GM18505 (cell line): ENCODE data around the gene ZNF646.

Experiments used
- ATAC-seq: cut with Tn5 transposase; IDR thresholded peaks from one replicate; pipeline ENCODE4 v1.9.1; 2021; ENCODE audit not compliant: unreplicated experiment
- POLR2A ChIP-seq: IDR thresholded peaks from 4 replicates; pipeline ENCODE4 v1.6.1; 2011; ENCODE audit warnings: borderline replicate concordance; ENCODE audit not compliant: insufficient read depth, insufficient read length; ENCODE audit errors: extremely low read depth

ZNF646 gene

DNA sequence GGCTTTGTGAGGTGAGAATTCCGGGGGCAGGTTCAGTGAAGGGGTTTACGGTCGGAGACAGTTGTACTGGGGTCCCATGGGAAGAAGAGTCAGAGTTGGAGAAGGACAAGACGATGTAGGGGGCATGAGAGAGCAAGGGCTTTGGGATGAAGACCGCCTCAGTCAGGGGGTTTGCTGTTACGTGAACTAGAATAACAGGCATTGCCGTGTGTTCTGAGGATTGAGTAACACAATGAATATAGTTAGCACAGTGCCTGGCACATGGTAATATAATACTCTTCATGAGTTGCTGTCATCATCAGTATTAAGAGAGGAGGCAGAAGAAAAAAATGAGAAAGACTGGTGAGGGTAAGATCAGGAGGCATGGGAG, 577 bp downstream of the ZNF646 start:
- ATAC-seq: no peak
- no peak for TF ChIP-seq POLR2A

DNA sequence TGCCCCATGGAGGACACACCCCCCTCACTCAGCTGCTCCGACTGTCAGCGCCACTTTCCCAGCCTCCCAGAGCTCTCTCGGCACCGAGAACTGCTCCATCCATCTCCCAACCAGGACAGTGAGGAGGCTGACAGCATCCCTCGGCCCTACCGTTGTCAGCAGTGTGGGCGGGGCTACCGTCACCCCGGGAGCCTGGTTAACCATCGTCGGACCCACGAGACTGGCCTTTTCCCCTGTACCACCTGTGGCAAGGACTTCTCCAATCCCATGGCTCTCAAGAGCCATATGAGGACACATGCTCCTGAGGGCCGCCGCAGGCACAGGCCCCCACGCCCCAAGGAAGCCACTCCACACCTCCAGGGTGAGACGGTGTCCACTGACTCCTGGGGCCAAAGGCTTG, 2.1 kb downstream of the ZNF646 start:
- no peak for ATAC-seq
- TF ChIP-seq POLR2A: no peak

DNA sequence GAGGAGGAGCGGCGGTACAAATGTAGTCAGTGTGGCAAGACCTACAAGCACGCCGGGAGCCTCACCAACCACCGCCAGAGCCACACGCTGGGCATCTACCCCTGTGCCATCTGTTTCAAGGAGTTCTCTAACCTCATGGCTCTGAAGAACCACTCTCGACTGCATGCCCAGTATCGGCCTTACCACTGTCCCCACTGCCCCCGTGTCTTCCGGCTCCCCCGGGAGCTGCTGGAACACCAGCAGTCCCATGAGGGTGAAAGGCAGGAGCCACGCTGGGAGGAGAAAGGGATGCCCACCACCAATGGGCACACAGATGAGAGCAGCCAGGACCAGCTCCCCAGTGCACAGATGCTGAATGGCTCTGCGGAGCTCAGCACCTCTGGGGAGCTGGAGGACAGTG, 2.8 kb downstream of the ZNF646 start:
- no peak for TF ChIP-seq POLR2A
- ATAC-seq: no peak

DNA sequence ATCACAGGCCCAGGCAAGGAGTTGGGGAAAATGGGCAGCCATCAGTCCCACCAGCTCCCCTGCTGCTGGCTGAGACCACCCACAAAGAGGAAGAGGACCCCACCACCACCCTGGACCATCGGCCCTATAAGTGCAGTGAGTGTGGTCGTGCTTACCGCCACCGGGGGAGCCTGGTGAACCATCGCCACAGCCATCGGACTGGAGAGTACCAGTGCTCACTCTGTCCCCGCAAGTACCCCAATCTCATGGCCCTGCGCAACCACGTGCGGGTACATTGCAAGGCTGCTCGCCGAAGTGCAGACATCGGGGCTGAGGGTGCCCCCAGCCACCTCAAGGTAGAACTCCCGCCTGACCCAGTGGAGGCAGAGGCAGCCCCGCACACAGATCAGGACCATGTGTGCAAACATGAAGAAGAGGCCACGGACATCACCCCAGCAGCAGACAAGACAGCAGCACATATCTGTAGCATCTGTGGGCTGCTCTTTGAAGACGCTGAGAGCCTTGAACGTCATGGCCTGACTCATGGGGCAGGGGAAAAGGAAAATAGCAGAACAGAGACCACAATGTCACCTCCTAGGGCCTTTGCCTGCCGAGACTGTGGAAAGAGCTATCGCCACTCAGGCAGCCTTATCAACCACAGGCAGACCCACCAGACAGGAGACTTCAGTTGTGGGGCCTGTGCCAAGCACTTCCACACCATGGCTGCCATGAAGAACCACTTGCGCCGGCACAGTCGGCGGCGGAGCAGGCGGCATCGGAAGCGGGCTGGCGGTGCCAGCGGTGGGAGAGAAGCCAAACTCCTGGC, 3.6 kb downstream of the ZNF646 start:
- TF ChIP-seq POLR2A: no peak

DNA sequence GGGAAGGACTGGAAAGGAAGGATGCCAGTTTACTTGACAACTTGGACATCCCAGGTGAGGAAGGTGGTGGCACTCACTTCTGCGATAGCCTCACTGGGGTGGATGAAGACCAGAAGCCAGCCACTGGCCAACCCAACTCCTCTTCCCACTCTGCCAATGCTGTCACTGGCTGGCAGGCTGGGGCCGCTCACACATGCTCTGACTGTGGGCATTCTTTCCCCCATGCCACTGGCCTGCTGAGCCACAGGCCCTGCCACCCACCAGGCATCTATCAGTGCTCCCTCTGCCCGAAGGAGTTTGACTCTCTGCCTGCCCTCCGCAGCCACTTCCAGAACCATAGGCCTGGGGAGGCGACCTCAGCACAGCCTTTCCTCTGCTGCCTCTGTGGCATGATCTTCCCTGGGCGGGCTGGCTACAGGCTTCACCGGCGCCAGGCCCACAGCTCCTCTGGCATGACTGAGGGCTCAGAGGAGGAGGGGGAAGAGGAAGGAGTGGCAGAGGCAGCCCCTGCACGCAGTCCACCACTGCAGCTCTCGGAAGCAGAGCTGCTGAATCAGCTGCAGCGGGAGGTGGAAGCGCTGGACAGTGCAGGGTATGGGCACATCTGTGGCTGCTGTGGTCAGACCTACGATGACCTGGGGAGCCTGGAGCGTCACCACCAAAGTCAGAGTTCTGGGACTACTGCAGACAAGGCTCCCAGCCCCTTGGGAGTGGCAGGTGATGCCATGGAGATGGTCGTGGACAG, 4.5 kb downstream of the ZNF646 start:
- no peak for ATAC-seq
- no peak for TF ChIP-seq POLR2A

More for the DNA sequence above, 3.6 kb downstream of the ZNF646 start:
- no peak for ATAC-seq

DNA sequence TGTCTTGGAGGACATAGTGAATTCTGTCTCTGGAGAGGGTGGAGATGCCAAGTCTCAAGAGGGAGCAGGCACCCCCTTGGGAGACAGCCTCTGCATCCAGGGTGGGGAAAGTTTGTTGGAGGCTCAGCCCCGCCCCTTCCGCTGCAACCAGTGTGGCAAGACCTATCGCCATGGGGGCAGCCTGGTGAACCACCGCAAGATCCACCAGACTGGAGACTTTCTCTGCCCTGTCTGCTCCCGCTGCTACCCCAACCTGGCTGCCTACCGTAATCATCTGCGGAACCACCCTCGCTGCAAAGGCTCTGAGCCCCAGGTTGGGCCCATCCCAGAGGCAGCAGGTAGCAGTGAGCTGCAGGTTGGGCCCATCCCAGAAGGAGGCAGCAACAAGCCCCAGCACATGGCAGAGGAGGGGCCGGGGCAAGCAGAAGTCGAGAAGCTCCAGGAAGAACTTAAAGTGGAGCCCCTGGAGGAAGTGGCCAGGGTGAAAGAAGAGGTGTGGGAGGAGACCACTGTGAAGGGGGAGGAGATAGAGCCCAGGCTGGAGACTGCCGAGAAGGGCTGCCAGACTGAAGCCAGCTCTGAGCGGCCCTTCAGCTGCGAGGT, 5.2 kb downstream of the ZNF646 start:
- TF ChIP-seq POLR2A: no peak
- no peak for ATAC-seq

DNA sequence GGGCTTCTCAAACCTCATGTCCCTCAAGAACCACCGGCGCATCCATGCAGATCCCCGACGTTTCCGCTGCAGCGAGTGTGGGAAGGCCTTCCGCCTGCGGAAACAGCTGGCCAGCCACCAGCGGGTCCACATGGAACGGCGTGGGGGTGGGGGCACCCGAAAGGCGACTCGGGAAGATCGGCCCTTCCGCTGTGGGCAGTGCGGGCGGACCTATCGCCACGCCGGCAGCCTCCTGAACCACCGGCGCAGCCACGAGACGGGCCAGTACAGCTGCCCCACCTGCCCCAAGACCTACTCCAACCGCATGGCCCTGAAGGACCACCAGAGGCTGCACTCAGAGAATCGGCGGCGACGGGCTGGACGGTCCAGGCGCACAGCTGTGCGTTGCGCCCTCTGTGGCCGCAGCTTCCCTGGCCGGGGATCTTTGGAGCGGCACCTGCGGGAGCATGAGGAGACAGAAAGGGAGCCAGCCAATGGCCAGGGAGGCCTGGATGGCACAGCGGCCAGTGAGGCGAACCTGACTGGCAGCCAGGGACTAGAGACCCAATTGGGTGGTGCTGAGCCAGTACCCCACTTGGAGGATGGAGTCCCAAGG, 5.9 kb downstream of the ZNF646 start:
- no peak for ATAC-seq

DNA sequence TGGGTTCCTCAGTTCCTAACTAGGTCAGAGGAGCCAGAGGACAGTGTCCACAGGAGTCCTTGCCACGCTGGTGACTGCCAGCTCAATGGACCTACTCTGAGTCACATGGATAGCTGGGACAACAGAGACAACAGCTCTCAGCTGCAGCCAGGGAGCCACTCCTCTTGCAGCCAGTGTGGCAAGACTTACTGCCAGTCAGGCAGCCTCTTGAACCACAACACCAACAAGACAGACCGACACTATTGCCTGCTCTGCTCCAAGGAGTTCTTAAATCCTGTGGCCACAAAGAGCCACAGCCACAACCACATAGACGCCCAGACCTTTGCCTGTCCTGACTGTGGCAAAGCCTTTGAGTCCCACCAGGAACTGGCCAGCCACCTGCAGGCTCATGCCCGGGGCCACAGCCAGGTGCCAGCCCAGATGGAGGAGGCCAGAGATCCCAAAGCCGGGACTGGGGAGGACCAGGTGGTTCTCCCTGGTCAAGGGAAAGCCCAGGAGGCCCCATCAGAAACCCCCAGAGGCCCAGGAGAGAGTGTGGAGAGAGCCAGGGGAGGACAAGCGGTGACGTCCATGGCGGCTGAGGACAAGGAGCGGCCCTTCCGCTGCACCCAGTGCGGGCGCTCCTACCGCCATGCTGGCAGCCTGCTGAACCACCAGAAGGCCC, 6.7 kb downstream of the ZNF646 start:
- no peak for ATAC-seq
- TF ChIP-seq POLR2A: no peak

More for the DNA sequence above, 5.9 kb downstream of the ZNF646 start:
- TF ChIP-seq POLR2A: no peak

DNA sequence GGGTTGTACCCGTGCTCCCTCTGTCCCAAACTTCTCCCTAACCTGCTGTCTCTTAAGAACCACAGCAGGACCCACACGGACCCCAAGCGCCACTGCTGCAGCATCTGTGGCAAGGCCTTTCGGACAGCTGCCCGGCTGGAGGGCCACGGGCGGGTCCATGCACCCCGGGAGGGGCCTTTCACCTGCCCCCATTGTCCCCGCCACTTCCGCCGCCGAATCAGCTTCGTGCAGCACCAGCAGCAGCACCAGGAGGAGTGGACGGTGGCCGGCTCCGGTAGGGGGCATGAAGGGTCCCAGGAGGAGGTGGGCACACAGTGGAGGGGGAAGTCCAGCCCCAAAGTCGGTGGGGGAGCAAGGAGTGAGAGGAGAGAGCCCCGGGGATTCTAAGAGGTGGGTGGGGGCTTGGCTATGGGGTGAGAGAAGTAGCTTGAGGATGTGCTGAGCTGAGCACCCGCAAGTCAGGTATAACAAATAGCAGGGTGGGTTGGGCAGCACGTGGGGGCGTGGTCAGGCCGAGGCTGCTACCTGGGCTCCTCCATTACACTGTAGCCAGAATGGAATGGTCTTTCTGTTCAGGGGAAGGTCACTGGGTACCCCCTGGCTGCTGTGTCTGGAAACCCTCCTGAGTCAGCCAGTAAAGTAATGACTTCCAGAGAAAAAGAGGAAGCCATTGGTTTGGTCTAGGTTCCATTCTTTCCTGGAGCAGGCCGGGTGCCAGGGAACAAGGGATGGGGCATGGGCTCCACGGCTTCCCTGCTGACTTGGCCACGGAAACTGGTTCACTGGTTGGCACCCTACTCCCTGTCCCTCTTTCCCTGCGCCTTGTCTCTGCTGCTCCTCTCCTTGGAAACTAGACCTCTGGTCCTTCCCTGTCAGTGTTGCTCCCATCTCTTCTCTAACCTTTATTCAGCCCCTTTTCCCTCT, 7.5 kb downstream of the ZNF646 start:
- no peak for TF ChIP-seq POLR2A

DNA sequence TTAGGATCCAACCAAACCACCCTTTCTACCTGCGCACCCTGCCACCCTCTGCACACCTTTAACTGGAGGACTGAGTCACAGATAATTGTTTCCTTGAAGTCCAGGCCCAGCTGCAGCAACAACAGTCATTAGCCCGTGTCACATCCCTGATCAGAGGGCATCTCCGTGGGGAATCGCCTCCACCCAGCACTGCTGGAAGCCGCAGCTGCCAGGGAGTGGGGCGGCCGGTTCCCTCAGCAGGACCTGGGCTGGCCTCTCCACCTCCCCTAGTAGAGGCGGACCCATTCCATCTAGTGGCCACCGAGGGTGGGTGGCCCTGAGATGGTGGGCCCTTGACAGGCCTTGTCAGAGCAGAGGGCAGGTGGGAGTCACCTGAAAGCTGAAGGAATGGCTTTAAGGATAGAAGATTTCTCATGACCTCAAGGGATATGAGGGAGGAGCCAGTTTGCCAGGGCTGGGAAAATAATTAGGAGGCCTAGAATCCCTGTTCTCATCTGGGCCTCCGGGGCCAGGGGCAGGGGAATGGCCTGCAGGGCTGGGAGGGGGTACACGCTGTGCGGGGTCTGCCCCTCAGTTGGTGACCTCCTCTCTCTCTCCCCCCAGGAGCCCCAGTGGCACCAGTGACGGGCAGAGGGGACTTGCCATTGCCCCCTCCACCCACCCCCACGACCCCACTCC, 8.3 kb downstream of the ZNF646 start:
- no peak for TF ChIP-seq POLR2A
- ATAC-seq: no peak

More for the DNA sequence above, 7.5 kb downstream of the ZNF646 start:
- no peak for ATAC-seq

DNA sequence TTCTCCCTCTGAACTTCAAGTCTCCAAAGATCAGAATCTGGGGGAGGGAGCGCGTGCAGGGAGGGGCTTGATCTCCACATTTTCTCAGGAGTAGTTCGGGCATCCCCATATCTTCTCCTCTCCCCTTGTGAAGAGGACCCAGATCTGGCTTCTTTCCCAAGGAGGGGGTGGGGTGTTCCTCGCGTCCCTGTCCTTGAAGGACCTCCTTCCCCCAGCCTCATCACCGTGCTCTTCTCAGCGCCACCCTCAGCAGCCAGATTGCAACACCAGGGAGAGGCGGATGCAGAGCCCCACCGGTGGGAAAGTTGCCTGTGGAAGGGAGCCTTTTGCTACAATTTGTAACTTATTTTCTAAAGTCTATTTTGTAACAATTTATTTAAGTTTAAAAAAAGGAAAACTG, 8.9 kb downstream of the ZNF646 start:
- ATAC-seq: no peak
- no peak for TF ChIP-seq POLR2A
